ENCODE results near the gene IMP4. TPM values are rescaled to one million over a fixed set of nuclear protein-coding genes. Genes with fewer than 3 reads are reported as not detected.

The IMP4 gene
- total RNA-seq, 4 donors from 2014 or later: 69.2 to 112 (median 91.2) TPM

DNA sequence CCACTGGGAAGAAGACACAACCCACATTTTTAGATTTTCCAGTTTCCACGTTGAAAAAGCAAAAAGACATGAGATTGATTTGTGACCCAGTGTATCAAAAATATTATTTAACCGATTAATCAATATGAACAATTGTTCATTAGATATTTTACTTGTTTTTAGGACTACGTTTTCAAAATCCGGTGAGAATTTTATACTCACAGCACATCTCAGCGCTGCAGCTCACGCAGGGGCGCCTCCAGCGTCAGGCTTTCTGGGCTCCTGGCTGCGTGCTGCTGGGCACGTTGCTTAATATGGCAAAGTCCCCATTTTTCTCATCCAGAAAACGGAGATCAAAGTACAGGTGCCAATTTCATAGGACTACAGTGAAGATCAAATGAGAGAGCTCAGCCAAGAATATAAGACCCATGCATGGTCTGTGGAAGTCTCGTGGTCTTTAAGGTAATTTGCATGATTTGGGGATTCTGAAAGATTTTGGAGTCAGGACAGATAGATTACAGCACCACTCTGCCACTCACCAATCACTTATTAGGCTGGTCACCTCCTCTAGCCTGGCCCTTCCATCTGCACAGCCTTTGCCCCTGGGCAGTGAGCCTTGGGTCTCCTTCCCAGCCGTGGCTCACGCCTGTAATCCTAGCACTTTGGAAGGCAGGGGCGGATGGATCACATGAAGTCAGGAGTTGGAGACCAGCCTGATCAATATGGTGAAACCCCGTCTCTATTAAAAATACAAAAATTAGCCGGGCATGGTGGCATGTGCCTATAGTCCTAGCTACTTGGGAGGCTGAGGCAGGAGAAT lies 49.4 kb downstream of the IMP4 start:
- Histone ChIP-seq H3K27me3 (peaks cover 0 to 10% (median 0%) of the 10 kb centered on the region in 4 donors), H3K4me1 (peaks cover 11 to 32% (median 14%) of the 10 kb centered on the region in 3 donors), H3K9me3 (no peaks in the 10 kb centered on the region), H3K4me3 (peak overlapping the region; percentile 68 to 75 (median 73)), H3K27ac (peak overlapping the region; percentile 87 to 92 (median 88)), H3K36me3 (no peaks in the 10 kb centered on the region)
- WGBS, 2 donors: 16 to 22% methylated on average over 15 to 17 of the region's 17 CpGs
- no peak for DNase-seq
- intact Hi-C loops (cut with DNase I): no loop called here
- TF ChIP-seq POLR2A (IDR thresholded peaks at IDR 0.05): no peak
- TF ChIP-seq, protein P1, sequence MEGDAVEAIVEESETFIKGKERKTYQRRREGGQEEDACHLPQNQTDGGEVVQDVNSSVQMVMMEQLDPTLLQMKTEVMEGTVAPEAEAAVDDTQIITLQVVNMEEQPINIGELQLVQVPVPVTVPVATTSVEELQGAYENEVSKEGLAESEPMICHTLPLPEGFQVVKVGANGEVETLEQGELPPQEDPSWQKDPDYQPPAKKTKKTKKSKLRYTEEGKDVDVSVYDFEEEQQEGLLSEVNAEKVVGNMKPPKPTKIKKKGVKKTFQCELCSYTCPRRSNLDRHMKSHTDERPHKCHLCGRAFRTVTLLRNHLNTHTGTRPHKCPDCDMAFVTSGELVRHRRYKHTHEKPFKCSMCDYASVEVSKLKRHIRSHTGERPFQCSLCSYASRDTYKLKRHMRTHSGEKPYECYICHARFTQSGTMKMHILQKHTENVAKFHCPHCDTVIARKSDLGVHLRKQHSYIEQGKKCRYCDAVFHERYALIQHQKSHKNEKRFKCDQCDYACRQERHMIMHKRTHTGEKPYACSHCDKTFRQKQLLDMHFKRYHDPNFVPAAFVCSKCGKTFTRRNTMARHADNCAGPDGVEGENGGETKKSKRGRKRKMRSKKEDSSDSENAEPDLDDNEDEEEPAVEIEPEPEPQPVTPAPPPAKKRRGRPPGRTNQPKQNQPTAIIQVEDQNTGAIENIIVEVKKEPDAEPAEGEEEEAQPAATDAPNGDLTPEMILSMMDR (IDR thresholded peaks at IDR 0.05): no peak

DNA sequence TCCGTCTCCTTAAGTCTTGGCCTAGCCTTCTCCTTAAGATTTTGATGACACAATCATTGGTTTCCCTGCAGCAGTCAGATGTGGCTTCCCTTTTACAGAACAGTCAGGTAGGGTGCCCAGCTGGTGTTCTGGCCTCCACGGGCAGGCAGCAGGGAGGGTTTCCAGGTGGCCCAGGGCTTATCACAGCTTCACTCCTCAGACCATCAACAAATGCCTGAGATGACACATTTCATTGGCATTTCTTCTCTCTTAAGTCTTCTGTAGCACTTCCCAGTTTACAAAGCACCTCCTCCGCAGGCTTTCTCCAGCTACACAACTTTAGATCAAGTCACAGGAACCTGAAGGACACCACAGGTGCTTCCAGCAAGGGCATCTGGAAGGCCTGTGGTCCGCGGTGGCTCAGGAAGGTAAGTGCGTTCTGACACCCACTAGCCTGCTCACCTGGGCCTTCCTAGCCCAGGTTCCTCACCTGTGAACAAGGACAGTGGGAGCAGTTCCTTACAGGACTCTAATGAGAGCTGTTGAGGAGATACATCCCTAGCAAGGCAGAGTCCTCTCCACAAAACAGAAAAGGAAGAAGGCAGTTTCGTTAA lies 50.7 kb downstream of the IMP4 start:
- DNase-seq: no peak
- Histone ChIP-seq H3K4me1 (peaks cover 11 to 22% (median 14%) of the 10 kb centered on the region in 3 donors), H3K27me3 (peaks cover 0 to 13% (median 0%) of the 10 kb centered on the region in 4 donors), H3K36me3 (no peaks in the 10 kb centered on the region), H3K27ac (no peak overlapping the region), H3K9me3 (no peaks in the 10 kb centered on the region), H3K4me3 (no peak overlapping the region)
- intact Hi-C loops (cut with DNase I): no loop called here
- 84 to 96% methylated on average over 6 to 7 of the region's 7 CpGs for WGBS, 2 donors
- no peak for TF ChIP-seq POLR2A (IDR thresholded peaks at IDR 0.05)
- TF ChIP-seq, protein P1 (IDR thresholded peaks at IDR 0.05): no peak

Small RNA genes within 50 kb of the gene (small RNA-seq; reads per million reads assigned to genes)
- gene AC132479.1: 0 reads per million in 4 donors

Other genes starting within 250 kb of the IMP4 start
- not detected for gene POTEF, start 213.7 kb upstream of the IMP4 start, total RNA-seq
- gene CCDC74B, start 197.8 kb upstream of the IMP4 start, total RNA-seq: 1 to 10 TPM in 1 of 4 donors, under 1 TPM in 3; 0.31 to 4.4 (median 0.70) TPM
- 10 to 100 TPM; 34.1 to 50.6 (median 40.6) TPM for gene SMPD4, start 161.3 kb upstream of the IMP4 start, total RNA-seq
- 100 to 1,000 TPM in 3 of 4 donors, 10 to 100 TPM in 1; 97.4 to 180 (median 142) TPM for gene MZT2B, start 160.6 kb upstream of the IMP4 start, total RNA-seq
- not detected for gene TUBA3E, start 144.5 kb upstream of the IMP4 start, total RNA-seq
- gene PTPN18, start 13.2 kb downstream of the IMP4 start, total RNA-seq: 10 to 100 TPM; 26.8 to 43.6 (median 35.5) TPM
- gene POTEI, start 166.4 kb downstream of the IMP4 start, total RNA-seq: not detected
- gene CFC1B, start 178.3 kb downstream of the IMP4 start, total RNA-seq: not detected